IMR-90 (cell line): ENCODE results near the gene MTX2. TPM values are rescaled to one million over a fixed set of nuclear protein-coding genes. Genes with fewer than 3 reads are reported as not detected.

Experiments
- ATAC-seq: fragments of 200-7000 bp; cut with Tn5 transposase; 2 replicates; pipeline ENCODE4 v1.9.1; 2020; ENCODE audit warnings: low read depth, mild to moderate bottlenecking, moderate library complexity
- BruUV-seq: library from RNA; stranded (reverse); fragments of 400-500 nt; replicated peaks from 2 replicates; lab custom pipeline; 2021; lab: Mats Ljungman, UMichigan
- CTCF ChIA-PET: fragments of 300-600 bp; formaldehyde crosslinking; extraction: SDS; loops from one replicate; lab custom pipeline; 2021; ENCODE audit warnings: antibody characterized with exemption; lab: Yijun Ruan, JAX
- POLR2A ChIA-PET: fragments of 300-600 bp; sonication (Branson Sonifier 250); formaldehyde crosslinking; loops from one replicate; lab custom pipeline; 2022; ENCODE audit warnings: antibody characterized with exemption; ENCODE audit not compliant: unreplicated experiment; lab: Charles Lee
- DNase-seq: peaks from one replicate; pipeline ENCODE4 v3.0.0; 2013
- H2AFZ ChIP-seq: replicated peaks from 2 replicates; pipeline ENCODE3; 2013; ENCODE audit warnings: low read length, mild to moderate bottlenecking; ENCODE audit not compliant: poor library complexity
- H2AK5ac ChIP-seq: 2 replicates; pipeline ENCODE4 v1.6.1; 2013; ENCODE audit warnings: low read depth, low read length, inconsistent platforms
- H2AK9ac ChIP-seq: replicated peaks from 2 replicates; pipeline ENCODE3; 2013; ENCODE audit warnings: mild to moderate bottlenecking, low read depth, low read length, moderate library complexity; ENCODE audit not compliant: poor library complexity
- H2BK120ac ChIP-seq: 2 replicates; pipeline ENCODE4 v1.6.1; 2013; ENCODE audit warnings: low read depth, low read length, inconsistent platforms
- H2BK15ac ChIP-seq: 3 replicates; pipeline ENCODE4 v1.6.1; 2013; ENCODE audit warnings: low read depth, low read length, inconsistent platforms
- H2BK20ac ChIP-seq: 2 replicates; pipeline ENCODE4 v1.6.1; 2013; ENCODE audit warnings: low read depth, mild to moderate bottlenecking, inconsistent platforms, low read length, moderate library complexity
- H2BK5ac ChIP-seq: 2 replicates; pipeline ENCODE4 v1.6.1; 2013; ENCODE audit warnings: mild to moderate bottlenecking, low read depth, low read length, inconsistent platforms; ENCODE audit not compliant: poor library complexity, severe bottlenecking
- H3K14ac ChIP-seq: replicated peaks from 2 replicates; pipeline ENCODE4 v1.6.1; 2013; ENCODE audit warnings: low read depth, low read length, inconsistent platforms
- H3K18ac ChIP-seq: 2 replicates; pipeline ENCODE4 v1.6.1; 2013; ENCODE audit warnings: low read depth, low read length, control low read depth
- H3K23ac ChIP-seq: 2 replicates; pipeline ENCODE4 v1.6.1; 2013; ENCODE audit warnings: low read depth, low read length, inconsistent platforms
- H3K27ac ChIP-seq: 2 replicates; pipeline ENCODE4 v1.5.1; 2013; ENCODE audit warnings: mild to moderate bottlenecking, control low read depth, low read length; ENCODE audit not compliant: insufficient read depth
- H3K27me3 ChIP-seq: 2 replicates; pipeline ENCODE4 v1.6.1; 2013; ENCODE audit warnings: low read length; ENCODE audit not compliant: control insufficient read depth, insufficient read depth
- H3K36me3 ChIP-seq: 2 replicates; pipeline ENCODE4 v1.6.1; 2013; ENCODE audit warnings: low read length, mixed read lengths; ENCODE audit not compliant: control insufficient read depth, insufficient read depth
- H3K4ac ChIP-seq: 2 replicates; pipeline ENCODE4 v1.6.1; 2013; ENCODE audit warnings: low read depth, low read length, inconsistent platforms
- H3K4me1 ChIP-seq: 2 replicates; pipeline ENCODE4 v1.6.1; 2013; ENCODE audit warnings: low read length, mixed read lengths; ENCODE audit not compliant: control insufficient read depth, insufficient read depth
- H3K4me2 ChIP-seq: 2 replicates; pipeline ENCODE4 v1.6.1; 2013; ENCODE audit warnings: low read depth, mild to moderate bottlenecking, control low read depth, low read length, moderate library complexity
- H3K4me3 ChIP-seq: 2 replicates; pipeline ENCODE4 v1.5.1; 2013; ENCODE audit warnings: low read depth, mild to moderate bottlenecking, control low read depth, low read length, moderate library complexity; ENCODE audit not compliant: insufficient read depth
- H3K56ac ChIP-seq: 2 replicates; pipeline ENCODE4 v1.6.1; 2013; ENCODE audit warnings: low read length, inconsistent platforms; ENCODE audit not compliant: insufficient read depth; ENCODE audit errors: extremely low read depth
- H3K79me1 ChIP-seq, 2 experiments: 2 replicates each; pipeline ENCODE4 v1.6.1; 2013; ENCODE audit warnings: low read length in 2 of 2, inconsistent platforms in 1 of 2, low read depth in 1 of 2
- H3K9ac ChIP-seq: 2 replicates; pipeline ENCODE4 v1.6.1; 2013; ENCODE audit warnings: low read depth, low read length, control low read depth
- H3K9me1 ChIP-seq: 2 replicates; pipeline ENCODE4 v1.6.1; 2013; ENCODE audit warnings: low read length, inconsistent platforms; ENCODE audit not compliant: insufficient read depth
- H3K9me3 ChIP-seq: 2 replicates; pipeline ENCODE4 v1.6.1; 2013; ENCODE audit warnings: low read length; ENCODE audit not compliant: control insufficient read depth, insufficient read depth
- H4K20me1 ChIP-seq: 2 replicates; pipeline ENCODE4 v1.6.1; 2013; ENCODE audit warnings: low read length, inconsistent platforms; ENCODE audit not compliant: insufficient read depth
- H4K5ac ChIP-seq: 2 replicates; pipeline ENCODE4 v1.6.1; 2013; ENCODE audit warnings: mild to moderate bottlenecking, low read depth, low read length, control low read depth
- H4K8ac ChIP-seq, 2 experiments: 2 replicates each; pipeline ENCODE4 v1.6.1; 2013; ENCODE audit warnings: low read depth in 2 of 2, low read length in 2 of 2, control low read depth in 1 of 2, inconsistent platforms in 1 of 2
- H4K91ac ChIP-seq: 2 replicates; pipeline ENCODE4 v1.6.1; 2013; ENCODE audit warnings: low read depth, low read length, inconsistent platforms; ENCODE audit not compliant: insufficient read depth
- MAFK ChIP-seq: IDR thresholded peaks from 2 replicates; pipeline ENCODE4 v1.6.1; 2012; ENCODE audit warnings: low read depth, low read length, improper control_type of control experiment
- MAZ ChIP-seq: IDR thresholded peaks from 2 replicates; pipeline ENCODE4 v1.6.1; 2012; ENCODE audit warnings: low read depth, mild to moderate bottlenecking, low read length, improper control_type of control experiment, moderate library complexity, borderline replicate concordance
- WGBS, 2 experiments: methylation state at CpG; one replicate each; pipeline versions ENCODE4 v1.1.5 to v1.1.7; 2013; ENCODE audit warnings: missing lambda C conversion rate in 2 of 2; ENCODE audit not compliant: insufficient read length in 1 of 2; ENCODE audit errors: extremely low coverage in 2 of 2; 5-methylcytosine and 5-hydroxymethylcytosine counted together
- dilution Hi-C: fragments of 300-500 bp; cut with HindIII; formaldehyde crosslinking; loops from one replicate; pipeline ENCODE4 v1.14.3; 2018; ENCODE audit warnings: low sequenced_read_pairs; ENCODE audit not compliant: unreplicated experiment
- in situ Hi-C: fragments of 300-500 bp; cut with MboI; formaldehyde crosslinking; loops from 3 replicates; pipeline ENCODE4 v1.14.3; 2019; ENCODE audit warnings: low sequenced_read_pairs, inconsistent platforms, mixed read lengths
- intact Hi-C: fragments of 100-400 bp; cut with micrococcal nuclease; formaldehyde crosslinking; loops from 2 replicates; pipeline ENCODE4 v1.10.0; 2022
- polyA plus RNA-seq, 3 experiments: library from polyadenylated mRNA; depleted of rRNA; stranded (reverse); fragments of >200 nt; gene quantifications; 2 replicates each; pipeline ENCODE4 v1.2.3, GENCODE V29; 2012; ENCODE audit warnings: low replicate concordance in 1 of 3
- total RNA-seq: library from RNA; depleted of rRNA; stranded (reverse); fragments of >200 nt; gene quantifications from 2 replicates; pipeline ENCODE4 v1.2.3, GENCODE V29; 2012
- TF ChIP-seq, protein P1 (sequence below): conservative IDR thresholded peaks from 2 replicates; pipeline ENCODE4 v1.5.1; 2012; ENCODE audit warnings: mild to moderate bottlenecking, low read depth, low read length, improper control_type of control experiment

Gene MTX2
- total and polyA plus RNA-seq, 2 of the 4 experiments (the other 2 are of a cell fraction) = 24.9 to 37.8 TPM

- Histone ChIP-seq H2BK20ac (no peak overlapping the region), H3K4ac (no peak overlapping the region), H3K9me1 (peaks cover 4% of the 10 kb centered on the region; the same call in 1 of the 2 replicates), H3K9ac (no peak overlapping the region), H4K8ac (no peak overlapping the region), H2AFZ (no peak overlapping the region), H3K27ac (no peak overlapping the region), H3K4me2 (no peak overlapping the region), H3K23ac (no peak overlapping the region), H2AK5ac (no peak overlapping the region), H2AK9ac (no peak overlapping the region), H2BK120ac (no peak overlapping the region), H3K4me1 (no peaks in the 10 kb centered on the region), H4K5ac (no peak overlapping the region), H3K36me3 (no peaks in the 10 kb centered on the region), H3K27me3 (no peaks in the 10 kb centered on the region), H3K9me3 (no peaks in the 10 kb centered on the region), H3K14ac (no peak overlapping the region), H2BK15ac (no peak overlapping the region), H4K20me1 (no peaks in the 10 kb centered on the region), H3K79me1 (peaks cover 0 to 20% of the 10 kb centered on the region in 2 experiments), H3K18ac (no peak overlapping the region), H2BK5ac (no peak overlapping the region), H3K56ac (no peak overlapping the region), H3K4me3 (no peak overlapping the region), H4K91ac (no peak overlapping the region)
- no CpG with 5 or more reads among the region's 2 CpGs for WGBS, 2 experiments
- POLR2A ChIA-PET = no interaction called here
- DNase-seq (no peak), ATAC-seq (no peak)
- peak; percentile 98 for TF ChIP-seq MAFK
- no peak for TF ChIP-seq MAZ
- TF ChIP-seq, protein P1, sequence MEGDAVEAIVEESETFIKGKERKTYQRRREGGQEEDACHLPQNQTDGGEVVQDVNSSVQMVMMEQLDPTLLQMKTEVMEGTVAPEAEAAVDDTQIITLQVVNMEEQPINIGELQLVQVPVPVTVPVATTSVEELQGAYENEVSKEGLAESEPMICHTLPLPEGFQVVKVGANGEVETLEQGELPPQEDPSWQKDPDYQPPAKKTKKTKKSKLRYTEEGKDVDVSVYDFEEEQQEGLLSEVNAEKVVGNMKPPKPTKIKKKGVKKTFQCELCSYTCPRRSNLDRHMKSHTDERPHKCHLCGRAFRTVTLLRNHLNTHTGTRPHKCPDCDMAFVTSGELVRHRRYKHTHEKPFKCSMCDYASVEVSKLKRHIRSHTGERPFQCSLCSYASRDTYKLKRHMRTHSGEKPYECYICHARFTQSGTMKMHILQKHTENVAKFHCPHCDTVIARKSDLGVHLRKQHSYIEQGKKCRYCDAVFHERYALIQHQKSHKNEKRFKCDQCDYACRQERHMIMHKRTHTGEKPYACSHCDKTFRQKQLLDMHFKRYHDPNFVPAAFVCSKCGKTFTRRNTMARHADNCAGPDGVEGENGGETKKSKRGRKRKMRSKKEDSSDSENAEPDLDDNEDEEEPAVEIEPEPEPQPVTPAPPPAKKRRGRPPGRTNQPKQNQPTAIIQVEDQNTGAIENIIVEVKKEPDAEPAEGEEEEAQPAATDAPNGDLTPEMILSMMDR = no peak
- in situ Hi-C loops = no loop called here
- no TSS peak for BruUV-seq
- intact Hi-C loops = no loop called here
- CTCF ChIA-PET = no interaction called here
- dilution Hi-C loops = no loop called here
Observed at GRCh38 chr2:176292608-176293007, 23.4 kb downstream of the MTX2 start.
